WI38 (cell line): Measurements from ENCODE around the gene LAMA5.

Experiments
- H3K4me3 ChIP-seq: 2 replicates; pipeline ENCODE4 v1.5.1; 2011; ENCODE audit warnings: low read depth, mild to moderate bottlenecking, control low read depth, low read length
- CTCF ChIP-seq: IDR thresholded peaks from 2 replicates; pipeline ENCODE4 v1.5.1; 2012; ENCODE audit warnings: low read depth, mild to moderate bottlenecking, control low read depth, low read length

The LAMA5 gene

GRCh38 chr20:62314711-62315302 lies 52.3 kb downstream of the LAMA5 start:
- H3K4me3 ChIP-seq = no peak overlapping the region
- TF ChIP-seq CTCF = no peak

GRCh38 chr20:62314339-62314638 lies 52.8 kb downstream of the LAMA5 start:
- no peak for TF ChIP-seq CTCF

GRCh38 chr20:62313460-62314338 lies 53.4 kb downstream of the LAMA5 start:
- no peak for TF ChIP-seq CTCF
- no peak overlapping the region for H3K4me3 ChIP-seq

More at GRCh38 chr20:62314339-62314638, 52.8 kb downstream of the LAMA5 start:
- no peak overlapping the region for H3K4me3 ChIP-seq

- no peak overlapping the region for H3K4me3 ChIP-seq
- TF ChIP-seq CTCF = no peak
Observed at GRCh38 chr20:62313021-62313420, 54.1 kb downstream of the LAMA5 start.

GRCh38 chr20:62312662-62312977 lies 54.5 kb downstream of the LAMA5 start:
- TF ChIP-seq CTCF = no peak
- no peak overlapping the region for H3K4me3 ChIP-seq

- TF ChIP-seq CTCF = no peak
Observed at GRCh38 chr20:62311832-62312661, 55.1 kb downstream of the LAMA5 start.

GRCh38 chr20:62311150-62311549 lies 56.0 kb downstream of the LAMA5 start:
- no peak for TF ChIP-seq CTCF
- H3K4me3 ChIP-seq = no peak overlapping the region

More at GRCh38 chr20:62311832-62312661, 55.1 kb downstream of the LAMA5 start:
- no peak overlapping the region for H3K4me3 ChIP-seq
